ENCODE results near the gene AQP11.
"Not testable (repeated sequence)": the region's sequence is repeated elsewhere in the genome, so short reads cannot be mapped to it uniquely, and the experiment has no call there.

Gene AQP11

GRCh38 chr11:77592727-77593126 lies 3.0 kb downstream of the AQP11 start:
- DNase-seq (ENCODE audit: low read depth, low spot score), result no peak

- no peak for DNase-seq (ENCODE audit: low read depth, low spot score)
Measured at GRCh38 chr11:77593883-77594282, 4.1 kb downstream of the AQP11 start.

- DNase-seq (ENCODE audit: low read depth, low spot score), result no peak
Measured at GRCh38 chr11:77596626-77597025, 6.9 kb downstream of the AQP11 start.

GRCh38 chr11:77598195-77598594 lies 8.4 kb downstream of the AQP11 start:
- no peak for DNase-seq (ENCODE audit: low read depth, low spot score)

- no peak for DNase-seq (ENCODE audit: low read depth, low spot score)
Measured at GRCh38 chr11:77602381-77603088, 12.8 kb downstream of the AQP11 start.

GRCh38 chr11:77604281-77604680 lies 14.5 kb downstream of the AQP11 start:
- DNase-seq (ENCODE audit: low read depth, low spot score), result no peak

- DNase-seq (ENCODE audit: low read depth, low spot score), result no peak
Measured at GRCh38 chr11:77609234-77609633, 19.5 kb downstream of the AQP11 start.

- no peak for DNase-seq (ENCODE audit: low read depth, low spot score)
Measured at GRCh38 chr11:77611921-77612320, 22.2 kb downstream of the AQP11 start.

- no peak for DNase-seq (ENCODE audit: low read depth, low spot score)
Measured at GRCh38 chr11:77617892-77618291, 28.1 kb downstream of the AQP11 start.

- no peak for DNase-seq (ENCODE audit: low read depth, low spot score)
Measured at GRCh38 chr11:77619576-77620198, 29.9 kb downstream of the AQP11 start.

GRCh38 chr11:77630157-77630710 lies 40.5 kb downstream of the AQP11 start:
- no peak for DNase-seq (ENCODE audit: low read depth, low spot score)

- not testable (repeated sequence) for DNase-seq (ENCODE audit: low read depth, low spot score)
Measured at GRCh38 chr11:77633926-77634325, 44.2 kb downstream of the AQP11 start.

GRCh38 chr11:77636731-77637344 lies 47.1 kb downstream of the AQP11 start:
- no peak for DNase-seq (ENCODE audit: low read depth, low spot score)

GRCh38 chr11:77637345-77638165 lies 47.8 kb downstream of the AQP11 start, which contains the start of gene CLNS1A:
Gene CLNS1A, minus strand, starts transcription at chr11:77637794. Its CDS starts 80 bp downstream, at chr11:77637714.
- DNase-seq (ENCODE audit: low read depth, low spot score), result peak; percentile 72

GRCh38 chr11:77642228-77642627 lies 52.5 kb downstream of the AQP11 start:
- DNase-seq (ENCODE audit: low read depth, low spot score), result no peak

- DNase-seq (ENCODE audit: low read depth, low spot score), result no peak
Measured at GRCh38 chr11:77644887-77645286, 55.1 kb downstream of the AQP11 start.

- DNase-seq (ENCODE audit: low read depth, low spot score), result no peak
Measured at GRCh38 chr11:77647654-77648305, 58.0 kb downstream of the AQP11 start.

- DNase-seq (ENCODE audit: low read depth, low spot score), result no peak
Measured at GRCh38 chr11:77650123-77650522, 60.4 kb downstream of the AQP11 start.

GRCh38 chr11:77654770-77655434 lies 65.1 kb downstream of the AQP11 start:
- DNase-seq (ENCODE audit: low read depth, low spot score), result no peak

GRCh38 chr11:77656362-77656761 lies 66.6 kb downstream of the AQP11 start:
- no peak for DNase-seq (ENCODE audit: low read depth, low spot score)

All from smooth muscle cell of the brain vasculature (primary cell).